Cardiac septum (tissue), 1 donor: ENCODE measurements around the gene PHACTR4. TPM values are rescaled to one million over a fixed set of nuclear protein-coding genes. Genes with fewer than 3 reads are reported as not detected.
"Not testable (repeated sequence)": the region's sequence is repeated elsewhere in the genome, so short reads cannot be mapped to it uniquely, and the experiment has no call there.

Source experiments
- DNase-seq: peaks from one replicate; pipeline ENCODE4 v3.0.0-alpha.2; 2020; ENCODE audit warnings: low spot score
- intact Hi-C: fragments of 100-400 bp; cut with DNase I; formaldehyde crosslinking; loops from one replicate; pipeline ENCODE4 v1.14.0; 2022
- total RNA-seq: library from RNA; stranded (reverse); fragmentation: NEBNext Ultra II Directional; extraction: Animal tissue kit (Norgen Biotek cat#: 25700); gene quantifications from one replicate; pipeline ENCODE4 v1.2.1, GENCODE V29; 2021
- donor health status: DM: no; HTN: no; CAD: no.

Gene PHACTR4
- total RNA-seq, 1 donor from 2014 or later, result 18.0 TPM

- DNase-seq, result no peak
- intact Hi-C loops, result loop anchor here (5.0 kb wide), 1 partner anchor 119 kb away; no protein-coding TSS in a partner anchor
Measured at GRCh38 chr1:28365864-28366263, 3.7 kb upstream of the PHACTR4 start.

GRCh38 chr1:28368608-28369007 lies 932 bp upstream of the PHACTR4 start:
- DNase-seq, result not testable (repeated sequence)
- intact Hi-C loops, result loop anchor here (5.0 kb wide), 1 partner anchor 121 kb away; no protein-coding TSS in a partner anchor

GRCh38 chr1:28370239-28371009 lies 884 bp downstream of the PHACTR4 start:
- intact Hi-C loops, result loop anchor here (2.0 to 5.0 kb wide), 2 partner anchors 42 to 212 kb away; partner anchors contain the start of gene MED18
- no peak for DNase-seq

- no peak for DNase-seq
- intact Hi-C loops, result loop anchor here (2.0 to 5.0 kb wide), 2 partner anchors 42 to 211 kb away; partner anchors contain the start of gene MED18
Measured at GRCh38 chr1:28371010-28371377, 1.5 kb downstream of the PHACTR4 start.

- intact Hi-C loops, result loop anchor here (5.0 kb wide), 1 partner anchor 209 kb away; no protein-coding TSS in a partner anchor
- not testable (repeated sequence) for DNase-seq
Measured at GRCh38 chr1:28373450-28373849, 3.9 kb downstream of the PHACTR4 start.

GRCh38 chr1:28374297-28374696 lies 4.8 kb downstream of the PHACTR4 start:
- intact Hi-C loops, result loop anchor here (5.0 kb wide), 1 partner anchor 208 kb away; no protein-coding TSS in a partner anchor

GRCh38 chr1:28375598-28375997 lies 6.1 kb downstream of the PHACTR4 start:
- DNase-seq, intact Hi-C loops: not testable (repeated sequence)

More at GRCh38 chr1:28374297-28374696, 4.8 kb downstream of the PHACTR4 start:
- no peak for DNase-seq

GRCh38 chr1:28376195-28376594 lies 6.7 kb downstream of the PHACTR4 start:
- DNase-seq, intact Hi-C loops: not testable (repeated sequence)

GRCh38 chr1:28378906-28379305 lies 9.4 kb downstream of the PHACTR4 start:
- no peak for DNase-seq
- intact Hi-C loops, result no loop called here

GRCh38 chr1:28380394-28380793 lies 10.9 kb downstream of the PHACTR4 start:
- DNase-seq, result no peak
- intact Hi-C loops, result no loop called here

- intact Hi-C loops, DNase-seq: not testable (repeated sequence)
Measured at GRCh38 chr1:28383785-28384184, 14.2 kb downstream of the PHACTR4 start.

GRCh38 chr1:28392027-28392652 lies 22.6 kb downstream of the PHACTR4 start:
- intact Hi-C loops, result no loop called here
- no peak for DNase-seq

- DNase-seq, result no peak
- intact Hi-C loops, result no loop called here
Measured at GRCh38 chr1:28394136-28394535, 24.6 kb downstream of the PHACTR4 start.

- intact Hi-C loops, result no loop called here
- DNase-seq, result no peak
Measured at GRCh38 chr1:28395181-28395580, 25.6 kb downstream of the PHACTR4 start.

- intact Hi-C loops, result no loop called here
- DNase-seq, result no peak
Measured at GRCh38 chr1:28401760-28402159, 32.2 kb downstream of the PHACTR4 start.

- DNase-seq, result no peak
- intact Hi-C loops, result no loop called here
Measured at GRCh38 chr1:28409090-28409489, 39.5 kb downstream of the PHACTR4 start.

GRCh38 chr1:28411656-28412055 lies 42.1 kb downstream of the PHACTR4 start:
- DNase-seq, result no peak
- intact Hi-C loops, result loop anchor here (10.0 kb wide), 1 partner anchor 63 kb away; no protein-coding TSS in a partner anchor

- intact Hi-C loops, result loop anchor here (10.0 kb wide), 1 partner anchor 62 kb away; no protein-coding TSS in a partner anchor
- no peak for DNase-seq
Measured at GRCh38 chr1:28412731-28413130, 43.2 kb downstream of the PHACTR4 start.

GRCh38 chr1:28416509-28417194 lies 47.1 kb downstream of the PHACTR4 start:
- intact Hi-C loops, result loop anchor here (10.0 kb wide), 1 partner anchor 58 kb away; no protein-coding TSS in a partner anchor
- DNase-seq, result no peak

- intact Hi-C loops, result loop anchor here (10.0 kb wide), 1 partner anchor 57 kb away; no protein-coding TSS in a partner anchor
Measured at GRCh38 chr1:28417441-28417922, 47.9 kb downstream of the PHACTR4 start.

More at GRCh38 chr1:28417441-28417922, 47.9 kb downstream of the PHACTR4 start:
- no peak for DNase-seq
